ENCODE results near the gene TTLL6. TPM values are rescaled to one million over a fixed set of nuclear protein-coding genes. Genes with fewer than 3 reads are reported as not detected.

Gene TTLL6
- total and polyA plus RNA-seq, 2 of the 8 experiments (the other 6 are each of a cell fraction or from before 2014, with no cell fraction given), result 2.6 to 4.3 TPM

DNA sequence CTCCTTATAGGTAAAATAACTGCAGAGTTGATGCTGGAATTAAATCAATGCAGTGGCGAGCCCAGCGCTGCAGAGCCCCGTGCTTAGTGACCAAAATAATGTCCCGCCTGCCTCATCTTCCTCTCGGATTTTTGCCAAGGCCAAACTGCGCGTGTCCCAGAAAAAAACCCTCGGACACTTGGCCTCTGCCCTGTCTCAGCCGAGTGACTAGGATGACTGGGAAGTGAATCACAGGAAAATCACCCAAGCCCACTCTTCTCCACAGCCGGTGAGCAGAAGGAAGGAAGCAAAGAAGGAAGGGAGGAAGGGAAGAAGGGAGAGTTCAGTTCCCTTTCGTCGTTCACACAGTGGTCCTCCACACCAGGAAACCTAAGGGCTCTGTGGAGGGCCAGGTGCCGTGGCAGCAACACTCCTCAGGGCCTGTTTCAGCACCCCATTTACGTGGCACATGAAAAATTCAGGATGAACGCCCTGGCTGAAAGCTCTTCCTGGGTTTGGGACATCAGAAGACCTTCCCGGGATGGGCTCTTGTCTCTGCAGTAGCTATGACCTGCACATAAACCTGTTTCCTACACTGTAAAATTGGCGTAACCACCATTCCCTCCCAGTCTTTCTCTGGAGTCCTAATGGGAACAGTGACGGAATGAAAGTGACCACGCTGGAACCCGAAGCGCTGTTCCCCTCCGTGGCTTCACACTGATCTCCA is 63.1 kb downstream of the TTLL6 start:
- Histone ChIP-seq H2BK15ac (ENCODE audit: low read length) (0 out of 2 replicates have a peak overlapping the region, but pooled peaks have one; percentile 18), H3K23ac (ENCODE audit: insufficient read length) (no peak overlapping the region), H4K8ac (ENCODE audit: extremely low read depth, insufficient read depth, low read length) (no peak overlapping the region), H2BK5ac (ENCODE audit: low read depth, low read length) (0 out of 2 replicates have a peak overlapping the region, but pooled peaks have one; percentile 11), H2AK5ac (ENCODE audit: low read depth, low read length) (peak overlapping the region; percentile 0; the same call in 1 of the 2 replicates), H3K4me2 (ENCODE audit: insufficient read depth in 1 of 2, low read depth in 2 of 2, low read length in 2 of 2) (no peak overlapping the region), H3K79me1 (ENCODE audit: low read depth, low read length) (no peaks in the 10 kb centered on the region), H2BK20ac (ENCODE audit: low read length) (no peak overlapping the region), H3K4me1 (replicated peaks in 1 of 4; ENCODE audit: control insufficient read depth in 3 of 4, insufficient read depth in 4 of 4, low read length in 3 of 4) (peaks cover 0 to 7% (median 3%) of the 10 kb centered on the region in 4 experiments; a peak in 4 of 7 replicates), H2AFZ (ENCODE audit: low read length) (no peak overlapping the region), H3K79me2 (ENCODE audit: control insufficient read depth in 1 of 2, insufficient read depth in 2 of 2, low read length in 2 of 2) (no peaks in the 10 kb centered on the region), H3K27me3 (replicated peaks in 1 of 4; ENCODE audit: control insufficient read depth in 3 of 4, extremely low read depth in 1 of 4, insufficient read depth in 3 of 4, low read length in 3 of 4) (peaks cover 88 to 99% (median 97%) of the 10 kb centered on the region in 4 experiments), H2BK12ac (ENCODE audit: low read depth, low read length) (no peak overlapping the region; the same call in 1 of the 2 replicates), H3K27ac (ENCODE audit: low read depth, low read length) (no peak overlapping the region), H3K4me3 (ENCODE audit: extremely low read depth in 1 of 4, insufficient read depth in 2 of 4, low read depth in 3 of 4, low read length in 4 of 4) (no peak overlapping the region), H4K5ac (ENCODE audit: insufficient read length, low read depth, low read length) (no peak overlapping the region), H4K91ac (replicated peaks; ENCODE audit: insufficient read length, low read length) (no peak overlapping the region), H3K9me3 (ENCODE audit: insufficient read depth in 2 of 2, low read depth in 1 of 2, low read length in 1 of 2) (no peaks in the 10 kb centered on the region), H3K18ac (ENCODE audit: extremely low read depth, low read length) (no peak overlapping the region), H2BK120ac (replicated peaks; ENCODE audit: low read depth, low read length) (no peak overlapping the region), H4K20me1 (replicated peaks in 1 of 2; ENCODE audit: control insufficient read depth in 1 of 2, insufficient read depth in 2 of 2, low read length in 2 of 2) (peaks cover 24 to 38% of the 10 kb centered on the region in 2 experiments), H3K9ac (replicated peaks in 1 of 4; ENCODE audit: extremely low read depth in 1 of 4, low read depth in 3 of 4, low read length in 3 of 4) (no peak overlapping the region), H3K56ac (replicated peaks; ENCODE audit: insufficient read length, low read depth, low read length) (no peak overlapping the region), H3K4ac (replicated peaks; ENCODE audit: insufficient read length, low read depth, low read length) (no peak overlapping the region), H3K23me2 (ENCODE audit: low read depth, low read length) (peaks cover 2% of the 10 kb centered on the region; the same call in 1 of the 2 replicates), H3K36me3 (ENCODE audit: control insufficient read depth in 2 of 4, insufficient read depth in 4 of 4, low read length in 3 of 4) (no peaks in the 10 kb centered on the region; a peak in 1 of 8 replicates), H3K14ac (ENCODE audit: insufficient read length) (no peak overlapping the region)
- no peak for FAIRE-seq
- WGBS, 2 experiments (ENCODE audit: extremely low coverage in 1 of 2, insufficient coverage in 1 of 2, insufficient read length in 1 of 2, insufficient replicate concordance in 2 of 2, low coverage in 1 of 2, low lambda C conversion rate in 2 of 2, missing lambda C conversion rate in 1 of 2), result 29% methylated on average over 22 of the region's 22 CpGs; no CpG with 5 or more reads in 1 of the 2 experiments
- DNase-seq (ENCODE audit: low read depth in 1 of 2, low spot score in 2 of 2), result no peak
- TF ChIP-seq RNF2 (IDR thresholded peaks at IDR 0.05; ENCODE audit: borderline replicate concordance, low read depth, low read length, missing control alignments, poor library complexity, severe bottlenecking) (peak; percentile 86), KDM5A (IDR thresholded peaks at IDR 0.05; ENCODE audit: low read length) (no peak), POLR2AphosphoS5 (IDR thresholded peaks at IDR 0.05; ENCODE audit: low read depth, low read length) (no peak)
- ChIA-PET POLR2A (ENCODE audit: partially characterized antibody) (no interaction called here), CTCF (ENCODE audit: partially characterized antibody) (interaction anchor here (0.7 to 18.8 kb wide), 10 partner anchors 10 to 277 kb away, joined by 3 to 186 read pairs (median 4); no protein-coding TSS in a partner anchor)
